CD4-positive, alpha-beta T cell (primary cell): ENCODE measurements around the gene ETFB. TPM values are rescaled to one million over a fixed set of nuclear protein-coding genes. Genes with fewer than 3 reads are reported as not detected.

Experiments
- ATAC-seq: fragments of 200-7000 bp; cut with Tn5 transposase; one replicate; pipeline ENCODE4 v1.10.0; 2022; ENCODE audit warnings: mild to moderate bottlenecking; ENCODE audit not compliant: poor library complexity
- CTCF ChIA-PET: fragments of 350-600 bp; sonication (Branson Sonifier 250); formaldehyde crosslinking; loops from one replicate; lab custom pipeline; 2021; ENCODE audit warnings: antibody characterized with exemption, inconsistent platforms; lab: Charles Lee
- POLR2A ChIA-PET: fragments of 350-600 bp; sonication (Branson Sonifier 250); formaldehyde crosslinking; loops from one replicate; lab custom pipeline; 2021; ENCODE audit warnings: antibody characterized with exemption, inconsistent platforms; lab: Charles Lee
- DNase-seq, 14 experiments: peaks; one replicate each; pipeline ENCODE4 v3.0.0-alpha.2; 2013 to 2020; ENCODE audit warnings: mixed read lengths in 2 of 14
- H3K27ac ChIP-seq, 2 donors: one replicate each; pipeline versions ENCODE4 v1.5.1 to v1.7.0; 2013; ENCODE audit warnings: low read length in 2 of 2, low read depth in 1 of 2, mild to moderate bottlenecking in 1 of 2
- H3K27me3 ChIP-seq, 2 experiments: 1 replicate in 1 of 2; 2 replicates in 1 of 2; pipeline versions ENCODE4 v1.6.1 to v1.7.0; 2013; ENCODE audit warnings: low read length in 2 of 2, control low read depth in 1 of 2, mild to moderate bottlenecking in 1 of 2, moderate library complexity in 1 of 2; ENCODE audit not compliant: insufficient read depth in 2 of 2, control insufficient read depth in 1 of 2
- H3K36me3 ChIP-seq: one replicate; pipeline ENCODE4 v1.6.1; 2013; ENCODE audit warnings: low read length, control low read depth; ENCODE audit not compliant: insufficient read depth
- H3K4me1 ChIP-seq: one replicate; pipeline ENCODE4 v1.6.1; 2013; ENCODE audit warnings: low read length, control low read depth; ENCODE audit not compliant: insufficient read depth
- H3K4me3 ChIP-seq: one replicate; pipeline ENCODE4 v1.5.1; 2013; ENCODE audit warnings: mild to moderate bottlenecking, low read length, moderate library complexity
- H3K9me3 ChIP-seq, 2 experiments: 1 replicate in 1 of 2; 2 replicates in 1 of 2; pipeline versions ENCODE4 v1.6.1 to v1.7.0; 2013; ENCODE audit warnings: low read length in 2 of 2, mild to moderate bottlenecking in 2 of 2, control low read depth in 1 of 2, moderate library complexity in 1 of 2; ENCODE audit not compliant: control insufficient read depth in 1 of 2, insufficient read depth in 1 of 2
- H3K27ac Mint-ChIP-seq: one replicate; pipeline ENCODE4 v1.8.0; 2020; ENCODE audit warnings: mixed read lengths
- H3K27me3 Mint-ChIP-seq: one replicate; pipeline ENCODE4 v1.8.0; 2021; ENCODE audit warnings: mixed read lengths
- H3K36me3 Mint-ChIP-seq: one replicate; pipeline ENCODE4 v1.8.0; 2021; ENCODE audit warnings: low read depth, mixed read lengths
- H3K4me1 Mint-ChIP-seq: one replicate; pipeline ENCODE4 v1.8.0; 2021; ENCODE audit warnings: low read depth, mixed read lengths
- H3K4me3 Mint-ChIP-seq: one replicate; pipeline ENCODE4 v1.8.0; 2020; ENCODE audit warnings: mild to moderate bottlenecking, mixed read lengths
- H3K9me3 Mint-ChIP-seq: one replicate; pipeline ENCODE4 v1.8.0; 2020; ENCODE audit warnings: mixed read lengths
- intact Hi-C, 2 experiments: fragments of 100-400 bp; cut with DNase I in 1 of 2; cut with micrococcal nuclease in 1 of 2; formaldehyde crosslinking; loops; one replicate each; pipeline versions ENCODE4 v1.15.1 to v1.9.0; 2023 to 2025; cut with DNase I, micrococcal nuclease
- total RNA-seq, 174 experiments: library from RNA in 2 of 174; stranded (reverse) in 2 of 174; gene quantifications; one replicate each; pipeline ENCODE4 v1.2.3 and lab custom pipeline; 2021 to 2026
- TF ChIP-seq, protein P1 (sequence below): fragments of 200-600 bp; IDR thresholded peaks from one replicate; pipeline ENCODE4 v1.8.0; 2022; ENCODE audit warnings: antibody characterized with exemption, mild to moderate bottlenecking

The ETFB gene
- total RNA-seq, 2 experiments from 2014 or later, result 29.7 to 30.1 TPM

DNA sequence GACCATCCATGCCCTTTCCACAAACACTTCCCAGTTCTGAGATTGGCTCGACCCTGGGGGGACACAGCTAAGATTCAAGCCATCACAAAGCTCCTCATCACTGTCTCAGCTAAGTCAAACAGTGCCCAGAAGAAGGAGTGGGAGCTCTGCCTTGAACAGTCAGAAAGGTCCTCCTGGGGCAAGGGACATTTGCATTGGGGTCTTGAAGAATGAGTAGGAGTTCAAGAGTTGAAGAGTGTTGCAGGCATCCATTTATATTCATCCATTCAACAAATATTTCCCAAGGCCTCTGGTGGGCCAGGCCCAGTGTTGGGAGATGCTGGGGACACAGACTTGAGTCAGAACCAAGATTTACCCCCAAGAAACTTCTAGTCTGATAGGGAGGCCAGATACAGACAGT, 48.2 kb downstream of the ETFB start:
- Histone ChIP-seq H3K27me3 (peaks cover 14% of the 10 kb centered on the region in 2 experiments), H3K4me1 (no peaks in the 10 kb centered on the region), H3K36me3 (no peaks in the 10 kb centered on the region), H3K4me3 (no peak overlapping the region), H3K9me3 (peaks cover 0 to 4% of the 10 kb centered on the region in 2 experiments), H3K27ac (no peak overlapping the region)
- ATAC-seq (no peak), DNase-seq (no peak)
- ChIA-PET CTCF (no interaction called here), POLR2A (no interaction called here)
- Mint-ChIP-seq H3K27me3 (peaks cover 62% of the 10 kb centered on the region), H3K9me3 (peaks cover 8% of the 10 kb centered on the region), H3K4me1 (no peaks in the 10 kb centered on the region), H3K27ac (no peak overlapping the region), H3K4me3 (no peak overlapping the region), H3K36me3 (no peaks in the 10 kb centered on the region)
- TF ChIP-seq, protein P1, sequence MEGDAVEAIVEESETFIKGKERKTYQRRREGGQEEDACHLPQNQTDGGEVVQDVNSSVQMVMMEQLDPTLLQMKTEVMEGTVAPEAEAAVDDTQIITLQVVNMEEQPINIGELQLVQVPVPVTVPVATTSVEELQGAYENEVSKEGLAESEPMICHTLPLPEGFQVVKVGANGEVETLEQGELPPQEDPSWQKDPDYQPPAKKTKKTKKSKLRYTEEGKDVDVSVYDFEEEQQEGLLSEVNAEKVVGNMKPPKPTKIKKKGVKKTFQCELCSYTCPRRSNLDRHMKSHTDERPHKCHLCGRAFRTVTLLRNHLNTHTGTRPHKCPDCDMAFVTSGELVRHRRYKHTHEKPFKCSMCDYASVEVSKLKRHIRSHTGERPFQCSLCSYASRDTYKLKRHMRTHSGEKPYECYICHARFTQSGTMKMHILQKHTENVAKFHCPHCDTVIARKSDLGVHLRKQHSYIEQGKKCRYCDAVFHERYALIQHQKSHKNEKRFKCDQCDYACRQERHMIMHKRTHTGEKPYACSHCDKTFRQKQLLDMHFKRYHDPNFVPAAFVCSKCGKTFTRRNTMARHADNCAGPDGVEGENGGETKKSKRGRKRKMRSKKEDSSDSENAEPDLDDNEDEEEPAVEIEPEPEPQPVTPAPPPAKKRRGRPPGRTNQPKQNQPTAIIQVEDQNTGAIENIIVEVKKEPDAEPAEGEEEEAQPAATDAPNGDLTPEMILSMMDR, result no peak
- intact Hi-C loops, result no loop called here

DNA sequence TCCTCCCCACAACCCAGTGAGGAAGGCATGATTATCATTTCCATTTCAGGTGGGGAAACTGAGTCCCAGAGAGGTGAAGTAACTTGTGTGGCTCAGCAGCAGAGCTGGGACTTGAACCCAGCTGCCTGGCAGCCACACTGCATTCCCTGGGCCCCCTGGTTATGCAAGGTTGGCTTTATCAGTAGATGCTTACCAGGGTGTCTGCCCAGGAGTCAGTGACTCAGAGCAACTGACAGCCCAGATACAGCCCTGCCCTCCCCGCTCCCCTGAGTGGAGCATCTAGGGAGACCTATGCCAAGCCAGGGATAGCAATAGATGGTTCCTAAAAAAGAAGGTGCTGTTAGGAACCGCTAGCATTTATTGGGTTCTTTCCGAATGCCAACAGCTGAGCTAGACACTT, 48.8 kb downstream of the ETFB start:
- Histone ChIP-seq H3K4me3 (no peak overlapping the region), H3K27ac (no peak overlapping the region), H3K27me3 (peaks cover 10 to 19% of the 10 kb centered on the region in 2 experiments), H3K4me1 (no peaks in the 10 kb centered on the region), H3K36me3 (no peaks in the 10 kb centered on the region), H3K9me3 (peaks cover 0 to 4% of the 10 kb centered on the region in 2 experiments)
- intact Hi-C loops, result no loop called here
- Mint-ChIP-seq H3K36me3 (no peaks in the 10 kb centered on the region), H3K9me3 (peaks cover 8% of the 10 kb centered on the region), H3K27me3 (peaks cover 61% of the 10 kb centered on the region), H3K4me1 (no peaks in the 10 kb centered on the region), H3K27ac (no peak overlapping the region), H3K4me3 (no peak overlapping the region)
- DNase-seq, result no peak
- CTCF ChIA-PET, result no interaction called here
- TF ChIP-seq, protein P1, result no peak
- ATAC-seq, result no peak
- POLR2A ChIA-PET, result no interaction called here

DNA sequence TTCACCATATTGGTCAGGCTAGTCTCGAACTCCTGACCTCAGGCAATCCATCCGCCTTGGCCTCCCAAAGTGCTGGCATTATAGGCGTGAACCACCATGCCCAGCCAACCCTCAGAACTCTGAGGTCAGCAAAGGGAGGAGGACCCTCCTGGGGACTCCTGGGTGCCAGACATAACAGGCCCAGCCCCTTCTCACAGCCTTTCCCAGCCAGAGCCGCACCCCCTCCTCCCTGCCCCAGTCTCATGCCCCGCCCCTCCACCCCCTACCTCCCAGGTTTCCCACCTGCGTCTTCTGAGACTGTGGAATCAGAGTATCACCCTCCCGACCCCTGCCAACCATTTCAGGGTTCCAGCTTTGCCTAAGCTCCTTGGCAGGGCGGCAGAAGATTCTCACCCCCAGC, 49.5 kb downstream of the ETFB start:
- no peak overlapping the region for H3K27ac Mint-ChIP-seq
- H3K27me3 ChIP-seq, result peaks cover 9 to 23% of the 10 kb centered on the region in 2 experiments
- ChIA-PET POLR2A (no interaction called here), CTCF (no interaction called here)
- no peak overlapping the region for H3K27ac ChIP-seq
- peaks cover 64% of the 10 kb centered on the region for H3K27me3 Mint-ChIP-seq
- no peaks in the 10 kb centered on the region for H3K4me1 Mint-ChIP-seq
- H3K9me3 ChIP-seq, result peaks cover 0 to 4% of the 10 kb centered on the region in 2 experiments
- H3K4me3 ChIP-seq, result no peak overlapping the region
- TF ChIP-seq, protein P1, result no peak
- H3K9me3 Mint-ChIP-seq, result peaks cover 8% of the 10 kb centered on the region
- H3K4me1 ChIP-seq, result no peaks in the 10 kb centered on the region
- ATAC-seq, result no peak
- intact Hi-C loops, result no loop called here
- H3K4me3 Mint-ChIP-seq, result no peak overlapping the region
- DNase-seq, result no peak
- H3K36me3 ChIP-seq, result no peaks in the 10 kb centered on the region
- H3K36me3 Mint-ChIP-seq, result no peaks in the 10 kb centered on the region
